HG03457 (cell line): ENCODE data around the gene SCGB1D4.
"Not testable (repeated sequence)": the region's sequence is repeated elsewhere in the genome, so short reads cannot be mapped to it uniquely, and the experiment has no call there.

Source experiments
- ATAC-seq: cut with Tn5 transposase; IDR thresholded peaks from one replicate; pipeline ENCODE4 v1.9.1; 2021; ENCODE audit warnings: moderate number of reproducible peaks; ENCODE audit not compliant: unreplicated experiment

The SCGB1D4 gene, protein sequence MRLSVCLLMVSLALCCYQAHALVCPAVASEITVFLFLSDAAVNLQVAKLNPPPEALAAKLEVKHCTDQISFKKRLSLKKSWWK

DNA sequence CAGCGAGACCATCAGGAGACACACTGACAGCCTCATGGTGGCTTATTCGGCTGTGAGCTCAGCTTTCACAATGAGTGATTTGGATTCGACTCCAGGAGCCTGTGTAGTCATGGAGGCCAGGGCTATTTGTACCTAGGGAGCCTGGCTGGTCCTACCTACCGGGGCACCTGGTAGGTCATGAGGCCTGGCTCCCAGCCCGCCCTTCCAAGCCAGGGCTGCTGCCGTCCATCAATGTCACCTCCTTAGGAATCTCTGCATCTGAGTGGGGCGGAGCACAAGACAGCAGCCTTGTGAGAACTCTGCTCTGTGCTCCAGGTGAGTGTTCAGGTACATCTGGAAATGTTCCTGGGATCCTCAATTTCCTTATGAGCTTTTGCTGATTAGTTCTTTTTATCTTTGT is at the start of gene SCGB1D4:
TSS of gene SCGB1D4 (minus strand) at position 101 of the 400 bp plus-strand sequence. CDS start at position 36, 65 bp downstream.
- ATAC-seq, result no peak

DNA sequence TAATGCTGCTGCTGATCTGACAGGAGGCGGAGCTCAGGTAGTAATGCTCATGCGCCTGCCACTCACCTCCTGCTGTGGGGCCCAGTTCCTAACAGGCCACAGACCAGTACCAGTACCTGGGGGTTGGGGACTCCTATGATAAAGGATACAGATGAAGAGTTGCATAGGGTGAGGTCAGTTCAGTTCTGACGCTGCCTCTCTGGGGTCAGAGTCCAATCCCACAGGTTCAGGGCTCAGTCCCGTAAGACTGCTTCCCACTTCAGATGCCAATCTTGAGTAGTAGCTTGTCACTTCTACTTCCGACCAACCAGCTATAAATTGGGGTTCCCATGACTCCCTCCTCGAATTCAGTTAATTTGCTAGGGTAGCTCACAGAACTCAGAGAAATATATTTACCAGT is 47.0 kb upstream of the SCGB1D4 start:
- no peak for ATAC-seq

DNA sequence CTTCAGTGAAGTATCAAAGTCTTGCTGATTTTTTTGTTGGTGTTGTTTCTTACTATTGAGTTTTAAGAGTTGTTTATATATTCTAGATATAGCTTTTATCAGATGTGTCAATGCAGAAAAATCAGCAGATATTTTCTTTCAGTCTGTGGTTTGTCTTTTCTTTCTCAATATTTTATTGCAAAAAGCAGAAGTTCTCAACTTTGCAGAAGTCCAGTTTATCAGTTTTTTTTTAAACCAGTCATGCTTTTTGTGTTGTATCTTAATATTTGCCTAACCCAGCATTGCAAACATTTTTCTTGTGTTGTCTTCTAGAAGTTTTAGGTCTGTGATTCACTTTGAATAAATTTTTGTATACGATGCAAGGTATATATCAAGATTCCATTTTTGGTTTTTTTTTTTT is 45.3 kb upstream of the SCGB1D4 start:
- ATAC-seq, result no peak

DNA sequence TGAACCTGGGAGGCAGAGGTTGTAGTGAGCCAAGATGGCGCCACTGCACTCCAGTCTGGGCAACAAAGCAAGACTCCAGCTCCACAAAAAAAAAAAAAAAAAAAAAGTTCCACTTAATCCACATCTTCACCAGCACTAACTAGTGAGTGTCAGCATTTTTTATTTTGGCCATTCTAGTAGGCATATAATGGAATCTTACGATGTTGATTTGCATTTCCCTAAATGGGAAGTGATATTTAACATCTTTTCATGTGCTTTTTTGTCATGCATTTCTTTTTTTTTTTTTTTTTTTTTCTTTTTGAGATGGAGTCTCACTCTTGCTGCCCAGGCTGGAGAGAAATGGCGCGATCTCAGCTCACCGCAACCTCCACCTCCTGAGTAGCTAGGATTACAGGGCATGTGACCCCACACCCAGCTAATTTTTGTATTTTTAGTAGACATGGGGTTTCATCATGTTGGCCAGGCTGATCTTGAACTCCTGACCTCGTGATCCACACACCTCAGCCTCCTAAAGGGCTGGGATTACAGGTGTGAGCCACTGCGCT is 44.8 kb upstream of the SCGB1D4 start:
- ATAC-seq, result not testable (repeated sequence)

DNA sequence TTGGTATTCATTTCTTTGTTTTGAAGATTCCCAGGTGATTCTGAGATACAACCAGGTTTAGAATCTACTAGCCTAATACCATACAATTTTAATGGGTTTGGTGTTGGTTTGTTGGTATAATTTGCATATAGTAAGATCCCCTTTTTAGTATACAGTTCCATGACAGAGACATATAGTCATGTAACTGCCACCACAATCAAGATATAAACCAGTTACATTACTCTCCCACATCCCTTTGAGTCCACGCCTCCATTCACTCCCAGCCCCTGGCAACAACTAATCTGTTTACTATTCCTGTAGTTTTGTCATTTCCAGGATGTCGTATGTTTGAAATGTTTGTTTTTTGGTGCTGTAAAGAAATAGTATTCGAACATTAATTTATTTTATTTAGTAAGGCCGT is 42.7 kb upstream of the SCGB1D4 start:
- no peak for ATAC-seq

DNA sequence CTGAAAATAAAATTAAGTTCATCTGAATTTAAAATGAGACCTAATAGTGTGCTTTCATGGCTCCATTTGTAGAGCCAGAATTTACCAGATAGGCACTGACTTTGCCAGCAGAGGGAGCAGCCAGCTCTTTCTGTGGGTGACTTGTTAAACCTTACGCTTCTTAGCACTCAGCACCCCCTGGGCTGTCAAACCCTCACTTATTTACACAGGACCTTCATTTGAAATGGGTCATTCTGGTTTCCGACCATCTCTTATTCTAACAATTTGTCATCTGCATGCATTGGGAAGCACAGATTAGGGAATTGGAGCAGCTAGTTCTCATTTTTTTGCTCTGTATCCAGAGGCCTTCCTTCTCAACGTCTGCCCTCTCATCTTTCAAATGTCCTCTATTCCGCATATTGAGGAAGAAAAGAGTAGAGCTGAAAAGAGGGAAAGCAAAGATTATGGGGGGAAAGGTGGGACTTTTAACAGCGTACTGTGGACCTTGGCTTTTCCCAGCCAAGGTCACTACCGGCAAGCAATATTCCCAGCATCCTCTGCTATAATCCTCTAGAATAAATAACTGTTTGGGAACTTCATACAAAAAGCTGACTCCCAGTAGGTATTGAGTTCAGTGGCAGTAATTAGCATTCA is 41.5 kb upstream of the SCGB1D4 start:
- ATAC-seq, result no peak

DNA sequence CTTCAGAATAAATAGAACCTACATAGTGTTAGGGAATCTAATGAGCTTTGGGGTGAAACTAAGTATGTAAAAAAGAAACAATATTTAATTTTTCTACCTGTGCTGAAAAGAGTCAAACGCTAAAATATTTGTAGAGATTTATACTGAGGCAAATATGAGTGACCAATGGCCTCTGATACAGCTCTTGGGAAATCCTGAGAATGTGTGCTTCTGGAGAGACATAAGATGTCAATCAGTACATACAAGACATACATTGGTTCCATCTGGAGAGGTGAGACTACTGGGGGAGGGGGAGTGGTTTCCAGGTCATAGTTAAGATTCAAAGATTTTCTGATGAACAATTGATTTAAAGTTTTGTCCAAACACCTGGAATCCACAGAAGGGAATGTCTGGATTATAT is 39.3 kb upstream of the SCGB1D4 start:
- ATAC-seq, result no peak

DNA sequence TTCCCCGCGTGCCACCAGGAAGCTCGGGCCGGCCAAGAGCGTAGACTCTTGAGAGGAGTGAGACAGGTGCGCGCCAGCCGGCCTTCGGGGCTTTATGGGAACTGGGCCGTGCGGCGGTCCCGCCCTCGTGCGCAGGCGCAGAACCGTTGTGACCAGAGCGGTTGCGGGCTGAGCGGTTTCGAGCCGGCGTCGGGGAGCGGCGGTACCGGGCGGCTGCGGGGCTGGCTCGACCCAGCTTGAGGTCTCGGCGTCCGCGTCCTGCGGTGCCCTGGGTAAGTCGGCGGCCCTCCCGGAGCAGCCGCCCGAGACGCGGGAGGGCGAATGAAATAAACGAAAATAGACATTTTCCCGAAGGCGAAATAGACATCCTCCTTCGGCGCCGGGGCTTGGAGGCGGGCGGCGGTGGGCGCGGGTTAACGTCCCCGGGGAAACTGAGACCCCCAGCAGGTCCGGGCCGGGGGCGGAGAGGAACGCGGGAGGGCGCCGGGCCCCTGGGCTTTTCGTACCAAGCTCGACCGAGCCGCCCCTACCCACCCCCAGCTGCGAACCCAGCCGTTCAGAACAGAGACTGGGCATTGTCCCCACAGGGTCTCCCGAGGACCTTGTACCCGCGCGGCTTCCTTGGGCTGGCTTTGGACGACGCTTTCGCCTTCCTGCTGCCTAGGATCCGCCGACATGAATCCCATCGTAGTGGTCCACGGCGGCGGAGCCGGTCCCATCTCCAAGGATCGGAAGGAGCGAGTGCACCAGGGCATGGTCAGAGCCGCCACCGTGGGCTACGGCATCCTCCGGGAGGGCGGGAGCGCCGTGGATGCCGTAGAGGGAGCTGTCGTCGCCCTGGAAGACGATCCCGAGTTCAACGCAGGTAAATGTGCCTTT is 38.7 kb upstream of the SCGB1D4 start, which contains the start of gene ASRGL1:
TSS of gene ASRGL1 (plus strand) at position 146 of the 879 bp plus-strand sequence. CDS start at position 676, 530 bp downstream.
- peak; percentile 71 for ATAC-seq

DNA sequence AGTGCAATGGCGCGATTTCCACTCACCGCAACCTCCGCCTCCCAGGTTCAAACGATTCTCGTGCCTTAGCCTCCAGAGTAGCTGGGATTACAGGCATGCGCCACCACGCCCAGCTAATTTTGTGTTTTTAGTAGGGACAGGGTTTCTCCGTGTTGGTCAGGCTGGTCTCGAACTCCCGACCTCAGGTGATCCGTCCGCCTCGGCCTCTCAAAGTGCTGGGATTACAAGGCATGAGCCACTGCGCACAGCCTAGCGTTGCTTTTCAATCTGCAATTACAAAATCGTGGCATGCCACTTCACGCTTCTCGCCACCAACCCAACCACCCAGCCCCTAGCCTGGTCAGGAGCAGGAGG is 38.1 kb upstream of the SCGB1D4 start:
- ATAC-seq, result not testable (repeated sequence)

DNA sequence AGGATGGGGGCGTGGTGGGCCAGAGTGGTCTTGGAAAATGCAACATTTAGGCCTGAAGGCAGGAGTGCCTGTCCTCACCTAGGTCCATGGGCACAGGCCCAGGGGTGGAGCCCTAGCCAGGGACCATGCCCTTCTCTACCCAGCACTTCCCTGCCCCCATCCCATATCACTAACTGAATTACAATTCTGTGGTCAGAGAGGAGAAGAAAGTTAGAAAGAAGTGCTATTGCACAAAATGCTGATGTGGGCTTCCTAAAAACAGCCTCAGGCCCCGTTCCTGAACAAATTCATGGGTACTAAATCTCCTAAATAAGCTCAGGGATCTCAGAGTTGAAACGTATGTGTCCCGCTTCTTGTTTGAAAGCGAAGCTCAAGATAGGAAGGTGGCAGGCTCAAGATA is 34.9 kb upstream of the SCGB1D4 start:
- no peak for ATAC-seq

DNA sequence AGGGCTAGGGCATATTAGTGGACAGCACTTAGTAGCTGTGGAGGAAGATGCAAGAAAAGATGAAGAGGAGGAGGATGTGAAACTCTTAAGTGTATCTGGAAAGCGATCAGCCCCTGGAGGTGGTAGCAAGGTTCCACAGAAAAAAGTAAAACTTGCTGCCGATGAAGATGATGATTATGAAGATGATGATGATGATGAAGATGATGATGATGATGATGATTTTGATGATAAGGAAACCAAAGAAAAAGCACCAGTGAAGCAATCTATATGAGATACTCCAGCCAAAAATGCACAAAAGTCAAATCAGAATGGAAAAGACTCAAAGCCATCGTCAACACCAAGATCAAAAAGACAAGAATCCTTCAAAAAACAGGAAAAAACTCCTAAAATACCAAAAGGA is 32.4 kb upstream of the SCGB1D4 start:
- not testable (repeated sequence) for ATAC-seq

DNA sequence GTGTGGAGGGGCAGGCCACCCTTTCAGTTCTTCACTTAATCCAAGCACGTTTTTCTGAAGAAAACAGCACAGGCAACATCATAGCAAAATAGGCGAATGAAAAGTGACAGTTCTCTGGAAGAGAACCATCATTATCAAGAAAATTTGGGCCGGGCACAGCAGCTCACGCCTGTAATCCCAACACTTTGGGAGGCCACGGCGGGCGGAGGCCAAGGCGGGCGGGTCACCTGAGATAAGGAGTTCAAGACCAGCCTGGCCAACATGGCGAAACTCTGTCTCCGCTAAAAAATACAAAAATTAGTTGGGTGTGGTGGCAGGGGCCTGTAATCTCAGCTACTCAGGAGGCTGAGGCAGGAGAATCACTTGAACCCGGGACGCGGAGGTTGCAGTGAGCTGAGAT is 28.7 kb upstream of the SCGB1D4 start:
- ATAC-seq, result not testable (repeated sequence)

DNA sequence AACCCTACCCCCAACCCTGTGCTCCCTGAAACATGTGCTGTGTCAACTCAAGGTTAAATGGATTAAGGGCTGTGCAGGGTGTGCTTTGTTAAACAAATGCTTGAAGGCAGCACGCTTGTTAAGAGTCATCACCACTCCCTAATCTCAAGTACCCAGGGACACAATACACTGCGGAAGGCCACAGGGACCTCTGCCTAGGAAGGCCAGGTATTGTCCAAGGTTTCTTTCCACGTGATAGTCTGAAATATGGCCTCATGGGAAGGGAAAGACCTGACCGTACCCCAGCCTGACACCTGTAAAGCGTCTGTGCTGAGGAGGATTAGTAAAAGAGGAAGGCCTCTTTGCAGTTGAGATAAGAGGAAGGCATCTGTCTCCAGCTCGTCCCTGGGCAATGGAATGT is 27.8 kb upstream of the SCGB1D4 start:
- ATAC-seq, result not testable (repeated sequence)

DNA sequence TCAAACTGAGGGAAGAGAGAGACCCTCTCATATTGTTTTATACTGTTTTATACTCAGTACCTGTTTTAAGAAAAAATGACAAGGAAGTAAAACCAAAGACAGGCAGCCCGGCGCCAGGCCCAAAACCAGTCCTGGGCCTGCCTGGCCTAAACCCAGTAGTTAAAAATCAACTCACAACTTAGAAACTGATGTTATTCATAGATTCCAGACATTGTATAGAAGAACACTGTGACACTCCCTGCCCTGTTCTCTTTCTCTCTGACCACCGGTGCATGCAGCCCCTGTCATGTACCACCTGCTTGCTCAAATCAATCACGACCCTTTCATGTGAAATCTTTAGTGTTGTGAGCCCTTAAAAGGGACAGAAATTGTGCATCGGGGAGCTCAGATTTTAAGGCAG is 26.9 kb upstream of the SCGB1D4 start:
- ATAC-seq, result not testable (repeated sequence)

DNA sequence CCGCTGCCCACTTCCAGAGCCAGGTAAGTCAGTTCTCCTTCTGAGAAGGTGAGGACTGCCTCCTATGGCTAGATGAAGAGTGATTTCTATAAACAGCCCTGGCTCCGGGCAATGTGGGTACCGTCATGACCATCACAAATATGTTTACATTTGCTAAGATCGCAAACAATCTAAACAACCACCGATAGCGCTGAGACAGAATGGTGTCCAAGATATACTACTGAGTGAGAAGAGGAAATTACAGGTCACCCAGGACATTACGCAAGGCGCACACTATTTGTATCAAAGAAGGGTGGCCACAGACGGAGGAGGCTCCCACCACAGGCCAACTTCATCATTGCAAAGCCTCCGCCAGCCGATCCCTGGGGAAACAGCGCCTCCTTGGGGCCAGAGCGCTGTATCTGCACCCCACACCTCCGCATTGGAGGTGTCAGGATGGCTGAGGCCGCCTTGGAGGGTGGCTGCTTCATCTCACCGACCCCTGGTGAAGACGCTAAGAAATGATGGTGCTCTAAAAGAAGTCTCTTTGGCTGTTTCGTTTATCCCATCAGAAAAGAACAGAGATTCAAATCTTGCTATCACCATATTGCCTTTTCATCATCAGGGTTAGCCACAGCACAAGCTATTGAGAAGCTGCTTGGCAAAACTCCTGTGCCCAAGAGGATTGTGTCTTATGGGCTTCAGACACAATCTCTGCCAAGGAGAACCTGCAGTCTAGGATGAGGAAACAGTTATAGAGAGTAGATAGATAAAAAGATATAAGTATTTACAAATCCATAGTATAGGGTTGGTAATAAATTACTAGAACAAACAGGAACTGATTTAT is 26.1 kb upstream of the SCGB1D4 start:
- no peak for ATAC-seq

DNA sequence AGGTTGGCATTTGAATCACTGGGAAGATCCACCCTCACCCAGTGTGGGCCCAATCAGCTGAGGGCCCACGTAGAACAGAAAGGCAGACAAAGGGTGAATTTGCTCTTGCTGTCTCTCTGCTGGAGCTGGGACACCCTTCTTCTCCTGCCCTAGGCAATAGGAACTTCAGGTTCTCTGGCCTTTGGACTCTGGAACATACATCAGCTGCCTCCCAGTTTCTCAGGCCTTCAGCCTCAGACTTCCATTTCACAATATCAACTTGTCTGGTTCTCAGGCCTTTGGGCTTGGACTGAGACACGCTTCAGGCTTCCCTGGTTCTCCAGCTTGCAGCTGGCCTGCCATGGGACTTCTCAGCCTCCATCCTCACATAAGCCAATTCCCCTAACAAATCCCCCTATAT is 23.6 kb upstream of the SCGB1D4 start:
- no peak for ATAC-seq

DNA sequence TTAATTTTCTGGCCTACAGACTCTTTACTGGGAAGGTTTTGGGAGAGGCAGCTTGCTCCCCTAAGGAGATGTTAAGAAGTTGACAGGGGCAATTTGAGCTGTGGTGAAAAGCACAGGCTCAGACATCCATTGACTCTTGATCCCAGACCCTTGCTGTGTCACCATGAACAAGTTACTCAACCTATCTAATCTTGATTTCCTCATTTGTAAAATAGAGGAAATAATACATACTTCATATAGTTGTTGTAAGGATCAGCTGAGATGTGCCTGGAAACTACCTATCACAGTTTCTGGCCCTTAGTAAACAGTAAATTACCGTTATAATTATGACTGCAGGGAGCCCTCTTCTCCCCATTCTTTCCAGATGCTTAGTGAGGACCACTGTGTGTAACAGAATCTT is 16.6 kb upstream of the SCGB1D4 start:
- no peak for ATAC-seq

DNA sequence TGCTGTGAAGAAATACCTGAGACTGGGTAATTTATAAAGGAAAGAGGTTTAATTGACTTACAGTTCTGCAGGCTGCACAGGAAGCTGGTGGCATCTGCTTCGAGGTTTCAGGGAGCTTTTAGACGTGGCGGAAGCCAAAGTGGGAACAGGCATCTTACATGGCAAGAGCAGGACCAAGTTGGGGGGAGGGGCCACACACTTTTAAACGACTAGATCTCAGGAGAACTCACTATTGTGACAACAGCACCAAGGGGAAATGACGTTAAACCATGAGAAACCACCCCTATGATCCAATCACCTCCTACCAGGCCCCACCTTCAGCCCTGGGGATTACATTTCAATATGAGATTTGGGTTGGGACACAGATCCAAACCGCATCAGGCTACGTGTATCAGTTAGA is 11.1 kb upstream of the SCGB1D4 start:
- ATAC-seq, result no peak

DNA sequence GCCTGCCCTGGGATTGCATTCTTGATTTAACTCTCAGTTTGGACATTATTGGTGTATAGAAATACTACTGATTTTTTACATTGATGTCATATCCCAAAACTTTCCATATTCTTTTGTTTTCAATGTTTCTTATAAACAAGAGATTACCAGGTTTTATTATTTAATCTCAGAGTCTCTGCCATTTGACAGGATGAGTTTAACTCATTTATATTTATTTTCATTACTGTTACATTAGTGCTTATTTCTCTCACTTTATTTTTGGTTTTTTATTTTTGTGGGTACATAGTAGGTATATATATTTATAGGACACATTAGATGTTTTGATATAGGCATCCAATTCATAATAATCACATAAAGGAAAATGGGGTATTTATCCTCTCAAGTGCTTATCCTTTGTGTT is 9.1 kb upstream of the SCGB1D4 start:
- ATAC-seq, result no peak

DNA sequence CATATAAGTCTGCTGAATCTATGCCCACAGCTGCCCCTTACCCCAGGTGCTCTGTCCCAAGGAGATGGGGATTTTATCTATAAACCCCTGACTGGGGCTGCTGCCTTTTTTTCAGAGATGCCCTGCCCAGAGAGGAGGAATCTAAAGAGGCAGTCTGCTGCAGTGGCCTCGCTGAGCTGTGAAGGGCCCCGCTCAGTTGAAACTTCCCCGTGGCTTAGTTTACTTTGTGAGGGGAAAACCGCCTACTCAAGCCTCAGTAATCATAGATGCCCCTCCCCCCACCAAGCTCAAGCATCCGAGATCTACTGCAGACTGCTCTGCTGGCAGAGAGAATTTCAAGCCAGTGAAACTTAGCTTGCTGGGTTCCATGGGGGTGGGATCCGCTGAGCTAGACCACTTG is 7.4 kb upstream of the SCGB1D4 start:
- no peak for ATAC-seq

DNA sequence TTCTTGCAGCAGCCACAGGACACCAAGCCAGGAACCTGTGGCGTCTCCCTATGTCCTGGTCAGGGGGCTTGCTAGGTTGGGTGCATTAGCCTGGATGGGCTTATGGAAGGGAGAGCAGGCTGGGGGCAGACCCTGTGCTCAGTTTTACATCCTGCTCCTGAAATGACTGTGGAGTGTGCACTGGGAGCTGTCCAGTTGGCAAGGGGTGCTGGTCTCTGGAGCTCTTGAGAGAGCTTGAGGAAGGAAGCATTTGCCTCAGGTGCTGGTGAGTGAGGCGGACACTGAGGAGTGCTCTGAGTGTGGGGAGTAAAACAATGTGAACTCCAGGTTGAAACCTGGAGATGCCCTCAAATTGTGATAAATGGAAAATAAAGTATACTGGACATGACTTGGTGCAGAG is 3.4 kb downstream of the SCGB1D4 start:
- no peak for ATAC-seq
